Upper lobe of left lung (tissue), 6 donors: ENCODE data around the gene COPG2. TPM values are rescaled to one million over a fixed set of nuclear protein-coding genes. Genes with fewer than 3 reads are reported as not detected.

Experiments
- ATAC-seq, 2 donors: fragments of 200-7000 bp; cut with Tn5 transposase; one replicate each; pipeline ENCODE4 v1.9.1; 2022; ENCODE audit warnings: mild to moderate bottlenecking in 2 of 2, moderate library complexity in 2 of 2; ENCODE audit not compliant: low FRiP score in 2 of 2
- DNase-seq, 2 donors: peaks; one replicate each; pipeline ENCODE4 v3.0.0-alpha.2; 2019 to 2020
- H3K27ac ChIP-seq, 4 donors: fragments of 200-600 bp; sonication (generic); one replicate each; pipeline ENCODE4 v1.5.1; 2016 to 2019
- H3K27me3 ChIP-seq, 4 donors: fragments of 200-600 bp; sonication (generic); one replicate each; pipeline ENCODE4 v1.5.1; 2017 to 2019
- H3K36me3 ChIP-seq, 4 donors: fragments of 200-600 bp; sonication (generic); one replicate each; pipeline ENCODE4 v1.5.1; 2016 to 2019
- H3K4me1 ChIP-seq, 4 donors: fragments of 200-600 bp; sonication (generic); one replicate each; pipeline ENCODE4 v1.5.1; 2018 to 2019
- H3K4me3 ChIP-seq, 4 donors: fragments of 200-600 bp; sonication (generic); one replicate each; pipeline ENCODE4 v1.5.1; 2017 to 2019; ENCODE audit warnings: mild to moderate bottlenecking in 2 of 4, moderate library complexity in 1 of 4
- H3K9me3 ChIP-seq, 4 donors: fragments of 200-600 bp; sonication (generic); one replicate each; pipeline ENCODE4 v1.5.1; 2018 to 2019
- CTCF ChIP-seq, 6 experiments: fragments of 450-650 bp in 4 of 6; fragments of 200-600 bp in 2 of 6; sonication (generic) in 2 of 6; IDR thresholded peaks; one replicate each; pipeline ENCODE4 v1.5.1; 2016 to 2019; ENCODE audit warnings: antibody characterized with exemption in 6 of 6
- EP300 ChIP-seq, 4 donors: sonication (generic); formaldehyde crosslinking; IDR thresholded peaks; one replicate each; pipeline ENCODE4 v1.5.1; 2017; ENCODE audit warnings: antibody characterized with exemption in 4 of 4, control low read depth in 2 of 4
- POLR2A ChIP-seq, 4 donors: fragments of 450-650 bp; IDR thresholded peaks; one replicate each; pipeline ENCODE4 v1.5.1; 2016 to 2017; ENCODE audit warnings: antibody characterized with exemption in 4 of 4, mild to moderate bottlenecking in 2 of 4
- POLR2AphosphoS5 ChIP-seq, 2 donors: sonication (generic); formaldehyde crosslinking; IDR thresholded peaks; one replicate each; pipeline ENCODE4 v1.5.1; 2017; ENCODE audit warnings: antibody characterized with exemption in 2 of 2
- WGBS, 2 donors: methylation state at CpG; one replicate each; pipeline ENCODE4 v1.1.5; 2017 to 2018; 5-methylcytosine and 5-hydroxymethylcytosine counted together
- total RNA-seq, 6 donors: library from RNA; depleted of rRNA in 4 of 6; stranded (reverse); fragments of >200 nt in 4 of 6; gene quantifications; one replicate each; pipeline versions ENCODE4 v1.1.0 to v1.2.1, GENCODE V29; 2016 to 2021
- donor health status: DM: no; HTN: no; CAD: no; lungs with moderate emphysema.
- donor health status: DM: no; HTN: yes; CAD: no; lungs with severe emphysema.

Gene COPG2
- total RNA-seq, 6 donors from 2014 or later, result 8.4 to 18.7 (median 13.9) TPM

GRCh38 chr7:130485734-130486113 lies 182.8 kb downstream of the COPG2 start:
- TF ChIP-seq POLR2A (IDR thresholded peaks at IDR 0.05) (no peak), EP300 (IDR thresholded peaks at IDR 0.05) (no peak), CTCF (IDR thresholded peaks at IDR 0.05) (no peak), POLR2AphosphoS5 (IDR thresholded peaks at IDR 0.05) (no peak)
- H3K9me3 ChIP-seq, result no peaks in the 10 kb centered on the region
- H3K4me3 ChIP-seq, result peak overlapping the region; percentile 6 to 66 (median 54)
- no peaks in the 10 kb centered on the region for H3K36me3 ChIP-seq
- H3K4me1 ChIP-seq, result peaks cover 9 to 23% (median 13%) of the 10 kb centered on the region in 4 donors
- H3K27me3 ChIP-seq, result no peaks in the 10 kb centered on the region
- no peak for DNase-seq
- H3K27ac ChIP-seq, result no peak overlapping the region
- no peak for ATAC-seq
- WGBS, 2 donors, result 53 to 65% methylated on average over 11 of the region's 11 CpGs

GRCh38 chr7:130483031-130483430 lies 185.5 kb downstream of the COPG2 start:
- WGBS, 2 donors, result 90 to 93% methylated on average over 3 of the region's 3 CpGs
- ATAC-seq, result no peak

GRCh38 chr7:130481898-130482297 lies 186.7 kb downstream of the COPG2 start:
- Histone ChIP-seq H3K4me1 (peaks cover 9 to 12% (median 11%) of the 10 kb centered on the region in 4 donors), H3K27me3 (no peaks in the 10 kb centered on the region), H3K4me3 (no peak overlapping the region), H3K9me3 (peaks cover 0 to 6% (median 1%) of the 10 kb centered on the region in 4 donors), H3K27ac (no peak overlapping the region), H3K36me3 (no peaks in the 10 kb centered on the region)
- TF ChIP-seq EP300 (IDR thresholded peaks at IDR 0.05), result no peak
- no peak for TF ChIP-seq POLR2AphosphoS5 (IDR thresholded peaks at IDR 0.05)
- no peak for TF ChIP-seq POLR2A (IDR thresholded peaks at IDR 0.05)
- no peak for TF ChIP-seq CTCF (IDR thresholded peaks at IDR 0.05)
- ATAC-seq (no peak), DNase-seq (no peak)
- 70 to 75% methylated on average over 1 of the region's 1 CpG for WGBS, 2 donors

More at GRCh38 chr7:130483031-130483430, 185.5 kb downstream of the COPG2 start:
- H3K27ac ChIP-seq, result no peak overlapping the region
- H3K9me3 ChIP-seq, result peaks cover 0 to under 1% (median 0%) of the 10 kb centered on the region in 4 donors
- peaks cover 9 to 17% (median 13%) of the 10 kb centered on the region in 4 donors for H3K4me1 ChIP-seq
- TF ChIP-seq EP300 (IDR thresholded peaks at IDR 0.05), result no peak
- TF ChIP-seq POLR2AphosphoS5 (IDR thresholded peaks at IDR 0.05), result no peak
- no peak for TF ChIP-seq CTCF (IDR thresholded peaks at IDR 0.05)
- TF ChIP-seq POLR2A (IDR thresholded peaks at IDR 0.05), result no peak
- H3K36me3 ChIP-seq, result no peaks in the 10 kb centered on the region
- H3K4me3 ChIP-seq, result no peak overlapping the region
- no peaks in the 10 kb centered on the region for H3K27me3 ChIP-seq
- DNase-seq, result no peak

GRCh38 chr7:130479716-130480400 lies 188.7 kb downstream of the COPG2 start:
- WGBS, 2 donors, result 41 to 75% methylated on average over 1 of the region's 1 CpG
- Histone ChIP-seq H3K4me1 (no peaks in the 10 kb centered on the region), H3K27me3 (no peaks in the 10 kb centered on the region), H3K9me3 (peaks cover 0 to 6% (median 1%) of the 10 kb centered on the region in 4 donors), H3K27ac (no peak overlapping the region), H3K4me3 (no peak overlapping the region), H3K36me3 (no peaks in the 10 kb centered on the region)
- ATAC-seq (no peak), DNase-seq (no peak)
- TF ChIP-seq CTCF (IDR thresholded peaks at IDR 0.05) (no peak), POLR2AphosphoS5 (IDR thresholded peaks at IDR 0.05) (no peak), POLR2A (IDR thresholded peaks at IDR 0.05) (no peak), EP300 (IDR thresholded peaks at IDR 0.05) (no peak)

GRCh38 chr7:130478991-130479390 lies 189.6 kb downstream of the COPG2 start:
- peaks cover 0 to 6% (median 1%) of the 10 kb centered on the region in 4 donors for H3K9me3 ChIP-seq
- no peaks in the 10 kb centered on the region for H3K36me3 ChIP-seq
- no peak for TF ChIP-seq EP300 (IDR thresholded peaks at IDR 0.05)
- no peak for TF ChIP-seq CTCF (IDR thresholded peaks at IDR 0.05)
- TF ChIP-seq POLR2A (IDR thresholded peaks at IDR 0.05), result no peak
- TF ChIP-seq POLR2AphosphoS5 (IDR thresholded peaks at IDR 0.05), result no peak
- ATAC-seq (no peak), DNase-seq (no peak)
- no peaks in the 10 kb centered on the region for H3K4me1 ChIP-seq
- 83 to 86% methylated on average over 3 of the region's 3 CpGs for WGBS, 2 donors
- no peaks in the 10 kb centered on the region for H3K27me3 ChIP-seq
- no peak overlapping the region for H3K27ac ChIP-seq
- no peak overlapping the region for H3K4me3 ChIP-seq
